ENCODE data around the gene GLMP. TPM values are rescaled to one million over a fixed set of nuclear protein-coding genes. Genes with fewer than 3 reads are reported as not detected.

Gene GLMP
- total RNA-seq, 1 experiment from 2014 or later = 17.7 TPM

- H3K9me3 ChIP-seq (ENCODE audit: low read length) = no peaks in the 10 kb centered on the region
- H4K20me1 ChIP-seq (ENCODE audit: insufficient read depth, low read depth, low read length) = no peaks in the 10 kb centered on the region
- DNase-seq = no peak
- H3K27ac ChIP-seq (ENCODE audit: low read length) = no peak overlapping the region
- 0 out of 2 replicates have a peak, but pooled peaks cover 3% of the 10 kb centered on the region for H3K36me3 ChIP-seq (ENCODE audit: insufficient read depth, low read length)
- H3K9me2 ChIP-seq (replicated peaks; ENCODE audit: insufficient read depth, low read length) = no peaks in the 10 kb centered on the region
- H3K4me1 ChIP-seq (ENCODE audit: low read length) = peaks cover 10% of the 10 kb centered on the region
- no peak overlapping the region for H3K4me3 ChIP-seq (ENCODE audit: low read length)
- H2AFZ ChIP-seq (ENCODE audit: low read length) = no peak overlapping the region
- H3K79me2 ChIP-seq (ENCODE audit: low read length) = no peaks in the 10 kb centered on the region
- H3K4me2 ChIP-seq (ENCODE audit: low read depth, low read length, poor library complexity, severe bottlenecking) = no peak overlapping the region
- no peaks in the 10 kb centered on the region for H3K27me3 ChIP-seq (ENCODE audit: low read length)
- no peak overlapping the region for H3K9ac ChIP-seq (ENCODE audit: low read length)
Observed at GRCh38 chr1:156246241-156246780, 49.2 kb downstream of the GLMP start.

- peaks cover 13% of the 10 kb centered on the region for H3K4me1 ChIP-seq (ENCODE audit: low read length)
- no peaks in the 10 kb centered on the region for H3K9me2 ChIP-seq (replicated peaks; ENCODE audit: insufficient read depth, low read length)
- no peaks in the 10 kb centered on the region for H3K27me3 ChIP-seq (ENCODE audit: low read length)
- no peaks in the 10 kb centered on the region for H3K79me2 ChIP-seq (ENCODE audit: low read length)
- no peak overlapping the region for H3K4me2 ChIP-seq (ENCODE audit: low read depth, low read length, poor library complexity, severe bottlenecking)
- no peak overlapping the region for H2AFZ ChIP-seq (ENCODE audit: low read length)
- no peaks in the 10 kb centered on the region for H4K20me1 ChIP-seq (ENCODE audit: insufficient read depth, low read depth, low read length)
- H3K4me3 ChIP-seq (ENCODE audit: low read length) = no peak overlapping the region
- H3K36me3 ChIP-seq (ENCODE audit: insufficient read depth, low read length) = no peaks in the 10 kb centered on the region
- H3K27ac ChIP-seq (ENCODE audit: low read length) = no peak overlapping the region
- H3K9ac ChIP-seq (ENCODE audit: low read length) = no peak overlapping the region
- H3K9me3 ChIP-seq (ENCODE audit: low read length) = no peaks in the 10 kb centered on the region
- no peak for DNase-seq
Observed at GRCh38 chr1:156245451-156246232, 49.8 kb downstream of the GLMP start.

- no peaks in the 10 kb centered on the region for H3K9me2 ChIP-seq (replicated peaks; ENCODE audit: insufficient read depth, low read length)
- H3K27ac ChIP-seq (ENCODE audit: low read length) = no peak overlapping the region
- H3K4me3 ChIP-seq (ENCODE audit: low read length) = no peak overlapping the region
- H3K79me2 ChIP-seq (ENCODE audit: low read length) = no peaks in the 10 kb centered on the region
- H3K9me3 ChIP-seq (ENCODE audit: low read length) = no peaks in the 10 kb centered on the region
- H3K9ac ChIP-seq (ENCODE audit: low read length) = no peak overlapping the region
- H3K4me2 ChIP-seq (ENCODE audit: low read depth, low read length, poor library complexity, severe bottlenecking) = no peak overlapping the region
- peaks cover 13% of the 10 kb centered on the region for H3K4me1 ChIP-seq (ENCODE audit: low read length)
- H3K27me3 ChIP-seq (ENCODE audit: low read length) = no peaks in the 10 kb centered on the region
- H3K36me3 ChIP-seq (ENCODE audit: insufficient read depth, low read length) = no peaks in the 10 kb centered on the region
- H2AFZ ChIP-seq (ENCODE audit: low read length) = no peak overlapping the region
- no peaks in the 10 kb centered on the region for H4K20me1 ChIP-seq (ENCODE audit: insufficient read depth, low read depth, low read length)
- DNase-seq = no peak
Observed at GRCh38 chr1:156244712-156245111, 50.8 kb downstream of the GLMP start.

- H3K4me2 ChIP-seq (ENCODE audit: low read depth, low read length, poor library complexity, severe bottlenecking) = no peak overlapping the region
- H3K4me1 ChIP-seq (ENCODE audit: low read length) = peaks cover 13% of the 10 kb centered on the region
- H3K9ac ChIP-seq (ENCODE audit: low read length) = no peak overlapping the region
- H3K79me2 ChIP-seq (ENCODE audit: low read length) = no peaks in the 10 kb centered on the region
- no peaks in the 10 kb centered on the region for H4K20me1 ChIP-seq (ENCODE audit: insufficient read depth, low read depth, low read length)
- H3K4me3 ChIP-seq (ENCODE audit: low read length) = no peak overlapping the region
- H3K9me2 ChIP-seq (replicated peaks; ENCODE audit: insufficient read depth, low read length) = no peaks in the 10 kb centered on the region
- no peaks in the 10 kb centered on the region for H3K36me3 ChIP-seq (ENCODE audit: insufficient read depth, low read length)
- DNase-seq = no peak
- H3K9me3 ChIP-seq (ENCODE audit: low read length) = no peaks in the 10 kb centered on the region
- H3K27ac ChIP-seq (ENCODE audit: low read length) = no peak overlapping the region
- no peaks in the 10 kb centered on the region for H3K27me3 ChIP-seq (ENCODE audit: low read length)
- no peak overlapping the region for H2AFZ ChIP-seq (ENCODE audit: low read length)
Observed at GRCh38 chr1:156244126-156244525, 51.4 kb downstream of the GLMP start.

GRCh38 chr1:156242738-156243137 lies 52.7 kb downstream of the GLMP start:
- H3K27me3 ChIP-seq (ENCODE audit: low read length) = no peaks in the 10 kb centered on the region
- no peaks in the 10 kb centered on the region for H3K79me2 ChIP-seq (ENCODE audit: low read length)
- no peak overlapping the region for H3K4me3 ChIP-seq (ENCODE audit: low read length)
- no peak for DNase-seq
- H3K4me2 ChIP-seq (ENCODE audit: low read depth, low read length, poor library complexity, severe bottlenecking) = no peak overlapping the region
- H4K20me1 ChIP-seq (ENCODE audit: insufficient read depth, low read depth, low read length) = no peaks in the 10 kb centered on the region
- H3K9ac ChIP-seq (ENCODE audit: low read length) = no peak overlapping the region
- no peaks in the 10 kb centered on the region for H3K36me3 ChIP-seq (ENCODE audit: insufficient read depth, low read length)
- no peak overlapping the region for H3K27ac ChIP-seq (ENCODE audit: low read length)
- no peaks in the 10 kb centered on the region for H3K9me2 ChIP-seq (replicated peaks; ENCODE audit: insufficient read depth, low read length)
- H2AFZ ChIP-seq (ENCODE audit: low read length) = no peak overlapping the region
- no peaks in the 10 kb centered on the region for H3K9me3 ChIP-seq (ENCODE audit: low read length)
- peaks cover 13% of the 10 kb centered on the region for H3K4me1 ChIP-seq (ENCODE audit: low read length)

Other genes starting within 250 kb of the GLMP start
- gene UBQLN4, start 241.9 kb downstream of the GLMP start, total RNA-seq (2014; rRNA removed; shearing (Covaris generic); ENCODE audit: low replicate concordance) = 29.1 and 37.9 TPM in 2 replicates
- 106 and 167 TPM in 2 replicates for gene LAMTOR2, start 240.9 kb downstream of the GLMP start, total RNA-seq (2014; rRNA removed; shearing (Covaris generic); ENCODE audit: low replicate concordance)
- gene RAB25, start 234.5 kb downstream of the GLMP start, total RNA-seq (2014; rRNA removed; shearing (Covaris generic); ENCODE audit: low replicate concordance) = not detected in 2 replicates
- gene MEX3A, start 213.2 kb downstream of the GLMP start, total RNA-seq (2014; rRNA removed; shearing (Covaris generic); ENCODE audit: low replicate concordance) = 2.3 and 2.5 TPM in 2 replicates
- 27.5 and 41.6 TPM in 2 replicates for gene LMNA, start 181.0 kb downstream of the GLMP start, total RNA-seq (2014; rRNA removed; shearing (Covaris generic); ENCODE audit: low replicate concordance)
- gene SEMA4A, start 142.1 kb downstream of the GLMP start, total RNA-seq (2014; rRNA removed; shearing (Covaris generic); ENCODE audit: low replicate concordance) = 46.7 and 66.7 TPM in 2 replicates
- gene SLC25A44, start 101.6 kb downstream of the GLMP start, total RNA-seq (2014; rRNA removed; shearing (Covaris generic); ENCODE audit: low replicate concordance) = 16.8 and 24.0 TPM in 2 replicates
- gene PMF1, start 82.7 kb downstream of the GLMP start, total RNA-seq (2014; rRNA removed; shearing (Covaris generic); ENCODE audit: low replicate concordance) = 40.1 and 51.2 TPM in 2 replicates
- 0.18 and 0.48 TPM in 2 replicates for gene BGLAP, start 53.5 kb downstream of the GLMP start, total RNA-seq (2014; rRNA removed; shearing (Covaris generic); ENCODE audit: low replicate concordance)
- 7.6 and 10.0 TPM in 2 replicates for gene PAQR6, start 47.6 kb downstream of the GLMP start, total RNA-seq (2014; rRNA removed; shearing (Covaris generic); ENCODE audit: low replicate concordance)
- 53.7 and 64.6 TPM in 2 replicates for gene SMG5, start 12.9 kb downstream of the GLMP start, total RNA-seq (2014; rRNA removed; shearing (Covaris generic); ENCODE audit: low replicate concordance)
- 6.1 and 9.8 TPM in 2 replicates for gene TMEM79, start 11.4 kb downstream of the GLMP start, total RNA-seq (2014; rRNA removed; shearing (Covaris generic); ENCODE audit: low replicate concordance)
- gene VHLL, start 3.6 kb upstream of the GLMP start, total RNA-seq (2014; rRNA removed; shearing (Covaris generic); ENCODE audit: low replicate concordance) = not detected in 2 replicates
- gene CCT3, start 42.6 kb upstream of the GLMP start, total RNA-seq (2014; rRNA removed; shearing (Covaris generic); ENCODE audit: low replicate concordance) = 325 and 443 TPM in 2 replicates
- 4.5 TPM in 1 of 2 replicates, not detected in the other for gene TSACC, start 42.8 kb upstream of the GLMP start, total RNA-seq (2014; rRNA removed; shearing (Covaris generic); ENCODE audit: low replicate concordance)
- gene RHBG, start 73.5 kb upstream of the GLMP start, total RNA-seq (2014; rRNA removed; shearing (Covaris generic); ENCODE audit: low replicate concordance) = not detected in 2 replicates
- gene MEF2D, start 205.1 kb upstream of the GLMP start, total RNA-seq (2014; rRNA removed; shearing (Covaris generic); ENCODE audit: low replicate concordance) = 22.3 and 24.7 TPM in 2 replicates

Measured in Karpas-422 (cell line).